ENCODE data around the gene CACFD1. TPM values are rescaled to one million over a fixed set of nuclear protein-coding genes. Genes with fewer than 3 reads are reported as not detected.

CACFD1 gene
- total RNA-seq, 1 experiment from 2014 or later, result 10.6 TPM

DNA sequence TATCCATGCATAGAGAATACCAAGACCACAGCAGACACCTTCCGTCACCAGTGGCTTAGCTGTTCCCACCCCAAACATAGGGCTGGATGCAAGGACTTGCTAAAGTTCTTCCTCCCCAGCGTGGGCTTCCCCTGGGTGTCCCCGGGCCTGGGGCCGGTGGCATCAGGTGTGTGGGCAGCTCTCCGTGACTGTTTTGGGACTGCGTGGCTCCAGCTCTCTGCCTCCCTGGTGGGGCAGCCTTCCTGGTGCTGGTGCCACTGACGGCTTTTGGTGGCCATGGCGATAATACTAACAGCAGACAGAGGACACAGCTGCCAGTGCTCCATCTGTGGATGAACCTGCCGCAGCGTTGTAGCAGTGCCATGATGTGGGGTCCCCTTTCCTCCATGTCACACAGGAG is 4.9 kb downstream of the CACFD1 start:
- no peak for TF ChIP-seq EZH2 (IDR thresholded peaks at IDR 0.05; ENCODE audit: borderline replicate concordance, low read depth, low read length, poor library complexity, severe bottlenecking)
- TF ChIP-seq, protein P1, sequence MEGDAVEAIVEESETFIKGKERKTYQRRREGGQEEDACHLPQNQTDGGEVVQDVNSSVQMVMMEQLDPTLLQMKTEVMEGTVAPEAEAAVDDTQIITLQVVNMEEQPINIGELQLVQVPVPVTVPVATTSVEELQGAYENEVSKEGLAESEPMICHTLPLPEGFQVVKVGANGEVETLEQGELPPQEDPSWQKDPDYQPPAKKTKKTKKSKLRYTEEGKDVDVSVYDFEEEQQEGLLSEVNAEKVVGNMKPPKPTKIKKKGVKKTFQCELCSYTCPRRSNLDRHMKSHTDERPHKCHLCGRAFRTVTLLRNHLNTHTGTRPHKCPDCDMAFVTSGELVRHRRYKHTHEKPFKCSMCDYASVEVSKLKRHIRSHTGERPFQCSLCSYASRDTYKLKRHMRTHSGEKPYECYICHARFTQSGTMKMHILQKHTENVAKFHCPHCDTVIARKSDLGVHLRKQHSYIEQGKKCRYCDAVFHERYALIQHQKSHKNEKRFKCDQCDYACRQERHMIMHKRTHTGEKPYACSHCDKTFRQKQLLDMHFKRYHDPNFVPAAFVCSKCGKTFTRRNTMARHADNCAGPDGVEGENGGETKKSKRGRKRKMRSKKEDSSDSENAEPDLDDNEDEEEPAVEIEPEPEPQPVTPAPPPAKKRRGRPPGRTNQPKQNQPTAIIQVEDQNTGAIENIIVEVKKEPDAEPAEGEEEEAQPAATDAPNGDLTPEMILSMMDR (conservative IDR thresholded peaks at IDR 0.05; ENCODE audit: low read depth, low read length), result no peak
- BruUV-seq (replicated peaks), result no TSS peak
- no peak for DNase-seq (ENCODE audit: low spot score)

DNA sequence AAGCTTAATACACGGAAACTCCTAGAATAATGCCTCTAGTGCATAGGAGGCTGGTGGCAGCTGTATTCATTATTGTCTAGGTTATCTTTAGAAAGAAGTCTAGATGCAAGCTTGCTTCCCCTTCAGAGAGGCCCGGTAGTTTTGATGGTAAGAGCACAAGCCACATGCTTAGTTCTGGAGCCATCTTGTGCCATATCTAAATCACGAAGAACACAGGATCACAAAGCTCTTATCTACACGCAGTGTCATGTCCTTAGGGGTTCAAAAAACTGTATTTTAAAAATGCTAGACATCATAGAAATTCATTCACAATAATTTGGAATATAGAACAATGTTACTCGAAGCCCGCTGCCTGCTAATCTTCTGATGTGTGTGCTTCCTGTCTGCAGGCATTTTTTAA is 6.2 kb downstream of the CACFD1 start:
- TF ChIP-seq, protein P1 (conservative IDR thresholded peaks at IDR 0.05; ENCODE audit: low read depth, low read length), result no peak
- TF ChIP-seq EZH2 (IDR thresholded peaks at IDR 0.05; ENCODE audit: borderline replicate concordance, low read depth, low read length, poor library complexity, severe bottlenecking), result no peak
- no peaks in the 10 kb centered on the region for H3K9me3 ChIP-seq (ENCODE audit: low read depth, low read length, poor library complexity, severe bottlenecking)
- no TSS peak for BruUV-seq (replicated peaks)
- CTCF ChIA-PET, result no interaction called here
- H3K27me3 ChIP-seq (replicated peaks; ENCODE audit: insufficient read depth, low read depth, low read length, poor library complexity), result no peaks in the 10 kb centered on the region
- H3K4me1 ChIP-seq (ENCODE audit: insufficient read depth, low read length, poor library complexity, severe bottlenecking), result no peaks in the 10 kb centered on the region
- POLR2A ChIA-PET (ENCODE audit: low non-redundant PET), result no interaction called here
- DNase-seq (ENCODE audit: low spot score), result no peak
- no peak overlapping the region for H3K4me3 ChIP-seq (ENCODE audit: low read depth, low read length, poor library complexity, severe bottlenecking)
- intact Hi-C loops (cut with micrococcal nuclease; ENCODE audit: unreplicated experiment), result no loop called here
- no peaks in the 10 kb centered on the region for H3K36me3 ChIP-seq (ENCODE audit: insufficient read depth, low read length, poor library complexity, severe bottlenecking)
- H3K27ac ChIP-seq (ENCODE audit: low read depth, low read length, poor library complexity, severe bottlenecking), result no peak overlapping the region

More for the DNA sequence above, 4.9 kb downstream of the CACFD1 start:
- no peak overlapping the region for H3K27ac ChIP-seq (ENCODE audit: low read depth, low read length, poor library complexity, severe bottlenecking)
- no peaks in the 10 kb centered on the region for H3K9me3 ChIP-seq (ENCODE audit: low read depth, low read length, poor library complexity, severe bottlenecking)
- CTCF ChIA-PET, result no interaction called here
- POLR2A ChIA-PET (ENCODE audit: low non-redundant PET), result no interaction called here
- no peaks in the 10 kb centered on the region for H3K27me3 ChIP-seq (replicated peaks; ENCODE audit: insufficient read depth, low read depth, low read length, poor library complexity)
- no peaks in the 10 kb centered on the region for H3K4me1 ChIP-seq (ENCODE audit: insufficient read depth, low read length, poor library complexity, severe bottlenecking)
- H3K4me3 ChIP-seq (ENCODE audit: low read depth, low read length, poor library complexity, severe bottlenecking), result no peak overlapping the region
- intact Hi-C loops (cut with micrococcal nuclease; ENCODE audit: unreplicated experiment), result no loop called here
- H3K36me3 ChIP-seq (ENCODE audit: insufficient read depth, low read length, poor library complexity, severe bottlenecking), result no peaks in the 10 kb centered on the region

DNA sequence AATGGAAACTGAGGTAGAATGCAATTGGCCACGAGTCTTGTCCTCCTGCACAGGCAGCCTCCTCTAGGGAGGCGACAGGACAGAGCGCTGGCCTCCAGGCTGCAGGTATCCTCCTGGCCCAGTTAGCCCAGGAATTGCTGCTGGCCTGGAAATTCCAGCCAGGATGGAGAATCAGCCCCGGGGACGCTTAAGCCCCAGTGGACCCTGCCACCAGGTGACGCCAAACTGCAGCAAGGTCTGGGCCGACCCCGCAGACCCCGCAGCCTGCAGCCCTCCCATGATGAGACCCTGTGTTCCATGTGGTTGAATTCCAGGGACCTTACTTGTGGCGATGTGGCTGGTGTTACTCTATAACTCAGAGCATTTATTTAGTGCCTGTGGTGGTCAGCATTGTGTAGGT is 7.3 kb downstream of the CACFD1 start:
- no TSS peak for BruUV-seq (replicated peaks)
- no peak overlapping the region for H3K27ac ChIP-seq (ENCODE audit: low read depth, low read length, poor library complexity, severe bottlenecking)
- H3K9me3 ChIP-seq (ENCODE audit: low read depth, low read length, poor library complexity, severe bottlenecking), result no peaks in the 10 kb centered on the region
- no peaks in the 10 kb centered on the region for H3K36me3 ChIP-seq (ENCODE audit: insufficient read depth, low read length, poor library complexity, severe bottlenecking)
- H3K4me1 ChIP-seq (ENCODE audit: insufficient read depth, low read length, poor library complexity, severe bottlenecking), result no peaks in the 10 kb centered on the region
- no peak for TF ChIP-seq EZH2 (IDR thresholded peaks at IDR 0.05; ENCODE audit: borderline replicate concordance, low read depth, low read length, poor library complexity, severe bottlenecking)
- TF ChIP-seq, protein P1 (conservative IDR thresholded peaks at IDR 0.05; ENCODE audit: low read depth, low read length), result no peak
- H3K4me3 ChIP-seq (ENCODE audit: low read depth, low read length, poor library complexity, severe bottlenecking), result no peak overlapping the region
- intact Hi-C loops (cut with micrococcal nuclease; ENCODE audit: unreplicated experiment), result no loop called here
- ChIA-PET POLR2A (ENCODE audit: low non-redundant PET) (no interaction called here), CTCF (no interaction called here)
- no peaks in the 10 kb centered on the region for H3K27me3 ChIP-seq (replicated peaks; ENCODE audit: insufficient read depth, low read depth, low read length, poor library complexity)
- DNase-seq (ENCODE audit: low spot score), result no peak
